PC-3 (cell line): Measurements from ENCODE around the gene C19orf33. TPM values are rescaled to one million over a fixed set of nuclear protein-coding genes. Genes with fewer than 3 reads are reported as not detected.

Source experiments
- ATAC-seq: fragments of 200-7000 bp; cut with Tn5 transposase; 2 replicates; pipeline ENCODE4 v1.9.1; 2020; ENCODE audit warnings: mild to moderate bottlenecking, moderate library complexity
- BruUV-seq: library from RNA; stranded (reverse); fragments of 400-500 nt; replicated peaks from 2 replicates; lab custom pipeline; 2021; lab: Mats Ljungman, UMichigan
- CTCF ChIA-PET: fragments of 300-600 bp; sonication (Branson Sonifier 250); formaldehyde crosslinking; loops from one replicate; lab custom pipeline; 2022; ENCODE audit warnings: antibody characterized with exemption; lab: Charles Lee
- POLR2A ChIA-PET: fragments of 300-600 bp; sonication (Branson Sonifier 250); formaldehyde crosslinking; loops from one replicate; lab custom pipeline; 2022; ENCODE audit warnings: antibody characterized with exemption; ENCODE audit not compliant: unreplicated experiment; lab: Charles Lee
- DNase-seq: peaks from one replicate; pipeline ENCODE4 v3.0.0-alpha.2; 2015
- H2AFZ ChIP-seq: fragments of 300-600 bp; sonication (generic); 2 replicates; pipeline ENCODE4 v1.6.0; 2016; ENCODE audit warnings: antibody characterized with exemption, low read length
- H3F3A ChIP-seq: fragments of 300-600 bp; sonication (generic); one replicate; pipeline ENCODE4 v1.6.0; 2017; ENCODE audit warnings: antibody characterized with exemption, low read length, control low read depth, mild to moderate bottlenecking; ENCODE audit not compliant: unreplicated experiment
- H3K27ac ChIP-seq: fragments of 300-600 bp; sonication (generic); 2 replicates; pipeline ENCODE4 v1.5.1; 2016; ENCODE audit warnings: mild to moderate bottlenecking, low read length
- H3K27me3 ChIP-seq: fragments of 300-600 bp; sonication (generic); 2 replicates; pipeline ENCODE4 v1.6.1; 2016; ENCODE audit warnings: low read length, mixed read lengths
- H3K36me3 ChIP-seq: fragments of 300-600 bp; sonication (generic); 2 replicates; pipeline ENCODE4 v1.6.1; 2016; ENCODE audit warnings: low read depth, mixed run types, low read length, mixed read lengths
- H3K4me1 ChIP-seq: fragments of 300-600 bp; sonication (generic); 2 replicates; pipeline ENCODE4 v1.5.1; 2016; ENCODE audit warnings: low read length; ENCODE audit not compliant: insufficient read depth
- H3K4me2 ChIP-seq: fragments of 300-600 bp; sonication (generic); 2 replicates; pipeline ENCODE4 v1.6.0; 2016; ENCODE audit warnings: low read length
- H3K4me3 ChIP-seq: fragments of 300-600 bp; sonication (generic); 2 replicates; pipeline ENCODE4 v1.5.1; 2016; ENCODE audit warnings: mild to moderate bottlenecking, low read length, mixed read lengths
- H3K79me2 ChIP-seq: fragments of 300-600 bp; sonication (generic); 2 replicates; pipeline ENCODE4 v1.6.1; 2017; ENCODE audit warnings: low read length, mixed read lengths
- H3K9ac ChIP-seq: fragments of 300-600 bp; sonication (generic); 2 replicates; pipeline ENCODE4 v1.6.0; 2016; ENCODE audit warnings: mild to moderate bottlenecking, low read length
- H3K9me2 ChIP-seq: fragments of 300-600 bp; sonication (generic); replicated peaks from 2 replicates; pipeline ENCODE4 v1.6.1; 2016; ENCODE audit warnings: mixed run types, low read length, mixed read lengths
- H3K9me3 ChIP-seq: fragments of 300-600 bp; sonication (generic); 2 replicates; pipeline ENCODE4 v1.6.1; 2016; ENCODE audit warnings: low read length, mixed read lengths
- H4K20me1 ChIP-seq: fragments of 300-600 bp; sonication (generic); 2 replicates; pipeline ENCODE4 v1.6.1; 2016; ENCODE audit warnings: low read length, mixed read lengths
- CTCF ChIP-seq: fragments of 300-600 bp; sonication (generic); conservative IDR thresholded peaks from 2 replicates; pipeline ENCODE4 v1.5.1; 2017; ENCODE audit warnings: antibody characterized with exemption, low read depth, mild to moderate bottlenecking, low read length
- EZH2 ChIP-seq: fragments of 300-600 bp; sonication (generic); IDR thresholded peaks from one replicate; pipeline ENCODE4 v1.6.1; 2017; ENCODE audit warnings: antibody characterized with exemption, mild to moderate bottlenecking, low read length; ENCODE audit not compliant: unreplicated experiment
- EZH2phosphoT487 ChIP-seq: fragments of 300-600 bp; sonication (generic); IDR thresholded peaks from 2 replicates; pipeline ENCODE4 v1.6.1; 2018; ENCODE audit warnings: mild to moderate bottlenecking, antibody characterized with exemption, low read length, borderline replicate concordance
- intact Hi-C: fragments of 100-400 bp; cut with micrococcal nuclease; formaldehyde crosslinking; loops from 2 replicates; pipeline ENCODE4 v1.9.0; 2023
- total RNA-seq: library from RNA; depleted of rRNA; stranded (reverse); fragments of >200 nt; gene quantifications from 2 replicates; pipeline ENCODE4 v1.2.3, GENCODE V29; 2014

C19orf33 gene
- total RNA-seq, 1 experiment from 2014 or later = 212 TPM

DNA sequence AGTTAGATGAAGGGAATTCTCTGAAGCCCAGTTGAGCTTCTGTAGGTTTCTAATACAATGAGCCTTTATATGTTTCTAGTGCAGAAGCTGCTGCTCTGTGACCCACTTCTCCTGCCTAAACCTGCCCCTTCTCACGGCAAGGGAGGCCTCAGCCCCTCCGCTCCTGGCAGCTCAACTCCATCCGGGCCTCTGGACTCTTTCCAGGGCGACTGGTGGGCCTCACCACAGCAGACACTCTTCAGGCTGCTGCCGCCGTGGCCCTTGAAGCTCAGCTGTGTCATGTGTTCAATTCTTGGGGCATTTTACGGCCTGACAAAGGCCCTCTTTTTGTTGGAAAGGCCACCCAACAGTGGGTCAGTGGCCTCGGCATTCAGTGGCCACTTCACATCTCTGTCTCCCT lies 10.0 kb upstream of the C19orf33 start:
- H4K20me1 ChIP-seq = no peaks in the 10 kb centered on the region
- peaks cover 13% of the 10 kb centered on the region for H3K36me3 ChIP-seq
- no peak overlapping the region for H3K27ac ChIP-seq
- ATAC-seq (no peak), DNase-seq (no peak)
- H2AFZ ChIP-seq = no peak overlapping the region
- peaks cover 13% of the 10 kb centered on the region for H3K79me2 ChIP-seq
- H3K9me2 ChIP-seq = no peaks in the 10 kb centered on the region
- ChIA-PET POLR2A (no interaction called here), CTCF (no interaction called here)
- no peak overlapping the region for H3K4me2 ChIP-seq
- peaks cover 42% of the 10 kb centered on the region for H3K4me1 ChIP-seq
- no peak overlapping the region for H3K4me3 ChIP-seq
- intact Hi-C loops = loop anchor here (10.0 kb wide), 1 partner anchor 49 kb away; no protein-coding TSS in a partner anchor
- H3K27me3 ChIP-seq = no peaks in the 10 kb centered on the region
- TF ChIP-seq EZH2phosphoT487 = no peak
- no peak for TF ChIP-seq CTCF
- no peak for TF ChIP-seq EZH2
- no peak overlapping the region for H3K9ac ChIP-seq
- H3K9me3 ChIP-seq = no peaks in the 10 kb centered on the region
- BruUV-seq = no TSS peak
- peaks cover 7% of the 10 kb centered on the region for H3F3A ChIP-seq

DNA sequence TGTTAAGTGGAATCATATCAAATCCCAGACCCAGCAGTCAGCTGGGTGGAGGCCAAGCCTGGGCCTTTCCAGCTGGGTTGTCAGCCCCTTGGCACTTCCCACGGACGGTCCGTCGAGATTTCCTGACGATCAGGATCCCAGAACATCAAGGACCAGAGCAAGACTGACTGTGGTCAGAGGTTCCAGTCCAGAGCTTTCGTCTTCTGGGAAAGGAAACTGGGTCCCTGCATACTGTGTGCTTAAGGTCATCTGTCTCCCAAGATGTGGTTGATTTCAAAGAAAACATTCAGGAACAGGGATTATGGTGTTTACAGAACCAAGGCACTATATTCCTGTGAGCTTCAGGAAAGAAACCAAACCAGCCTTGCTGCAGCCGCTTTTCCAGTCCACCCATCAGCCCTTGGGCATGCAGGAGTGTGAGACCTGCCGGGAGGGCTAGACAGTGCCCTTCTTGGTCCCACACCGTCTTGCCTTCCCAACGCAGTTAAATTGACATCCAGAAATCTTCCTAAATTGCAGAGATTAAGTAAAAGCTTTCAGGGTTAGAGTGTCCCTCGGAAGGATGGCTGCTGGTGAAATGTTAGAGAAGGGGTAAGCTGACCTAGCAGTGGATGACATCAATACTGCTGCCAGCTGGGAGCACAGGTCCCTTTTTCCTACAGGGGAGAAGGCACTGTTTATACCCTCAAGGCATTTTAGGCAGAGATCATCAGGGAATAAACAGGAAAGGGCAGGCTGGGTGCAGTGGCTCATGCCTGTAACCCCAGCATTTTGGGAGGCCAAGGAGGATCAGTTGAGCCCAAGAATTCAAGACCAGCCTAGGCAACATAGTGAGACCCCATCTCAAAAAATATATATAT lies 5.0 kb upstream of the C19orf33 start:
- Histone ChIP-seq H3K79me2 (peaks cover 17% of the 10 kb centered on the region), H3K27me3 (no peaks in the 10 kb centered on the region), H3K9ac (no peak overlapping the region), H4K20me1 (no peaks in the 10 kb centered on the region), H3F3A (no peaks in the 10 kb centered on the region), H3K27ac (peak overlapping the region; percentile 76), H3K4me3 (no peak overlapping the region), H3K9me3 (no peaks in the 10 kb centered on the region), H2AFZ (no peak overlapping the region), H3K36me3 (no peaks in the 10 kb centered on the region), H3K9me2 (no peaks in the 10 kb centered on the region), H3K4me2 (peak overlapping the region; percentile 41; the same call in 1 of the 2 replicates), H3K4me1 (peaks cover 44% of the 10 kb centered on the region)
- intact Hi-C loops = loop anchor here (10.0 kb wide), 1 partner anchor 54 kb away; no protein-coding TSS in a partner anchor
- ChIA-PET CTCF (interaction anchor here (0.7 kb wide), 1 partner anchor 104 kb away, joined by 6 read pairs; the partner anchor contains the start of gene FAM98C), POLR2A (interaction anchor here (0.7 kb wide), 1 partner anchor 8 kb away, joined by 3 read pairs; no protein-coding TSS in a partner anchor)
- TF ChIP-seq EZH2 = no peak
- TF ChIP-seq EZH2phosphoT487 = no peak
- no peak for TF ChIP-seq CTCF
- BruUV-seq = no TSS peak
- DNase-seq (peak; percentile 50), ATAC-seq (no peak)
